Prostate gland (tissue), 2 donors: ENCODE results near the gene GALNT16.

Source experiments
- CTCF ChIP-seq, 4 experiments: fragments of 200-600 bp in 2 of 4; fragments of 450-650 bp in 2 of 4; sonication (generic) in 2 of 4; IDR thresholded peaks; 1 replicate in 3 of 4; 2 replicates in 1 of 4; pipeline ENCODE4 v1.5.1; 2016 to 2019; ENCODE audit warnings: antibody characterized with exemption in 4 of 4, mild to moderate bottlenecking in 2 of 4, moderate library complexity in 2 of 4
- POLR2A ChIP-seq: fragments of 450-650 bp; IDR thresholded peaks from one replicate; pipeline ENCODE4 v1.6.1; 2016; ENCODE audit warnings: antibody characterized with exemption, mild to moderate bottlenecking
- POLR2AphosphoS5 ChIP-seq: sonication (generic); formaldehyde crosslinking; IDR thresholded peaks from one replicate; pipeline ENCODE4 v1.6.1; 2017; ENCODE audit warnings: antibody characterized with exemption

- TF ChIP-seq POLR2A (no peak), CTCF (IDR thresholded peaks at IDR 0.05) (no peak), POLR2AphosphoS5 (no peak)
These were observed 22.5 kb downstream of the GALNT16 start for GRCh38 chr14:69282448-69282847.
